Measurements from ENCODE around the gene USP46. TPM values are rescaled to one million over a fixed set of nuclear protein-coding genes. Genes with fewer than 3 reads are reported as not detected.

The USP46 gene
- total RNA-seq, 1 donor from 2014 or later = 15.4 TPM

- intact Hi-C loops (cut with DNase I) = no loop called here
- no peak for ATAC-seq
- H3K4me1 ChIP-seq = no peaks in the 10 kb centered on the region
- H3K36me3 ChIP-seq = no peaks in the 10 kb centered on the region
- no peaks in the 10 kb centered on the region for H3K9me3 ChIP-seq
- no peaks in the 10 kb centered on the region for H3K27me3 ChIP-seq
- TF ChIP-seq CTCF (IDR thresholded peaks at IDR 0.05) = no peak
- H3K4me3 ChIP-seq = no peak overlapping the region
- no peak for DNase-seq
- no peak overlapping the region for H3K27ac ChIP-seq
These were observed 25.3 kb downstream of the USP46 start for GRCh38 chr4:52633846-52634245.

- no peak overlapping the region for H3K4me3 ChIP-seq
- no peak for DNase-seq
These were observed 30.1 kb downstream of the USP46 start for GRCh38 chr4:52628974-52629373.

GRCh38 chr4:52628543-52628942, 30.6 kb downstream of the USP46 start:
- DNase-seq = no peak
- intact Hi-C loops (cut with DNase I) = no loop called here
- TF ChIP-seq CTCF (IDR thresholded peaks at IDR 0.05) = no peak
- H3K4me1 ChIP-seq = no peaks in the 10 kb centered on the region
- no peaks in the 10 kb centered on the region for H3K27me3 ChIP-seq
- H3K36me3 ChIP-seq = no peaks in the 10 kb centered on the region
- ATAC-seq = no peak
- H3K4me3 ChIP-seq = no peak overlapping the region
- no peaks in the 10 kb centered on the region for H3K9me3 ChIP-seq
- no peak overlapping the region for H3K27ac ChIP-seq

More at GRCh38 chr4:52628974-52629373, 30.1 kb downstream of the USP46 start:
- no peaks in the 10 kb centered on the region for H3K9me3 ChIP-seq
- H3K27me3 ChIP-seq = no peaks in the 10 kb centered on the region
- TF ChIP-seq CTCF (IDR thresholded peaks at IDR 0.05) = no peak
- intact Hi-C loops (cut with DNase I) = no loop called here
- H3K36me3 ChIP-seq = no peaks in the 10 kb centered on the region
- ATAC-seq = no peak
- H3K4me1 ChIP-seq = no peaks in the 10 kb centered on the region
- no peak overlapping the region for H3K27ac ChIP-seq

GRCh38 chr4:52627876-52628275, 31.2 kb downstream of the USP46 start:
- no peak for DNase-seq
- Histone ChIP-seq H3K9me3 (no peaks in the 10 kb centered on the region), H3K36me3 (no peaks in the 10 kb centered on the region), H3K27me3 (no peaks in the 10 kb centered on the region), H3K27ac (no peak overlapping the region), H3K4me3 (no peak overlapping the region), H3K4me1 (no peaks in the 10 kb centered on the region)
- ATAC-seq = no peak
- no peak for TF ChIP-seq CTCF (IDR thresholded peaks at IDR 0.05)
- intact Hi-C loops (cut with DNase I) = no loop called here

- no peak for TF ChIP-seq CTCF (IDR thresholded peaks at IDR 0.05)
- no peak overlapping the region for H3K27ac ChIP-seq
- H3K27me3 ChIP-seq = no peaks in the 10 kb centered on the region
- no peak for ATAC-seq
- DNase-seq = no peak
- H3K4me1 ChIP-seq = no peaks in the 10 kb centered on the region
- no peak overlapping the region for H3K4me3 ChIP-seq
- intact Hi-C loops (cut with DNase I) = no loop called here
- H3K9me3 ChIP-seq = no peaks in the 10 kb centered on the region
- H3K36me3 ChIP-seq = no peaks in the 10 kb centered on the region
These were observed 33.9 kb downstream of the USP46 start for GRCh38 chr4:52625216-52625615.

- Histone ChIP-seq H3K4me1 (no peaks in the 10 kb centered on the region), H3K4me3 (no peak overlapping the region), H3K9me3 (no peaks in the 10 kb centered on the region), H3K27me3 (no peaks in the 10 kb centered on the region), H3K36me3 (no peaks in the 10 kb centered on the region), H3K27ac (no peak overlapping the region)
- ATAC-seq (no peak), DNase-seq (no peak)
- intact Hi-C loops (cut with DNase I) = no loop called here
- no peak for TF ChIP-seq CTCF (IDR thresholded peaks at IDR 0.05)
These were observed 36.5 kb downstream of the USP46 start for GRCh38 chr4:52622564-52622963.
